Adrenal gland (tissue), 12 donors: ENCODE results near the gene GTF2IRD1. TPM values are rescaled to one million over a fixed set of nuclear protein-coding genes. Genes with fewer than 3 reads are reported as not detected.
A peak's percentile ranks its signal among the peaks of the same experiment; 100 is the strongest.

Experiments
- DNase-seq, 7 donors: peaks; one replicate each; pipeline ENCODE4 v3.0.0-alpha.2; 2019 to 2020
- H3K27ac ChIP-seq, 5 donors: fragments of 200-600 bp; sonication (generic) in 4 of 5; 1 replicate in 3 of 5; 2 replicates in 2 of 5; pipeline versions ENCODE4 v1.5.1 to v1.8.0; 2016 to 2020; ENCODE audit warnings: mild to moderate bottlenecking in 1 of 5
- H3K27me3 ChIP-seq: fragments of 200-600 bp; 2 replicates; pipeline ENCODE4 v1.8.0; 2021
- H3K36me3 ChIP-seq, 2 donors: fragments of 200-600 bp; replicated peaks in 1 of 2; 1 replicate in 1 of 2; 2 replicates in 1 of 2; pipeline versions ENCODE4 v1.5.1 to v1.8.0; 2018 to 2022
- H3K4me1 ChIP-seq, 2 donors: fragments of 200-600 bp; replicated peaks in 1 of 2; 1 replicate in 1 of 2; 2 replicates in 1 of 2; pipeline versions ENCODE4 v1.5.1 to v1.8.0; 2018 to 2021
- H3K4me3 ChIP-seq, 4 donors: fragments of 200-600 bp; sonication (generic) in 3 of 4; one replicate each; pipeline ENCODE4 v1.5.1; 2016 to 2018
- H3K9me3 ChIP-seq, 3 donors: fragments of 200-600 bp; sonication (generic) in 1 of 3; replicated peaks in 1 of 3; 1 replicate in 2 of 3; 2 replicates in 1 of 3; pipeline versions ENCODE4 v1.5.1 to v1.8.0; 2016 to 2021
- POLR2A ChIP-seq, 2 donors: fragments of 450-650 bp; IDR thresholded peaks; one replicate each; pipeline ENCODE4 v1.6.1; 2017; ENCODE audit warnings: antibody characterized with exemption in 2 of 2, mild to moderate bottlenecking in 2 of 2, moderate library complexity in 1 of 2
- WGBS, 4 donors: extraction: QIAGEN DNeasy Blood & Tissue Kit in 2 of 4; methylation state at CpG; one replicate each; pipeline versions ENCODE4 v1.1.5 to v1.1.7; 2013 to 2017; 5-methylcytosine and 5-hydroxymethylcytosine counted together
- intact Hi-C, 2 donors: fragments of 100-400 bp; cut with DNase I; formaldehyde crosslinking; loops; one replicate each; pipeline versions ENCODE4 v1.14.1 to v1.15.0; 2022 to 2023
- polyA plus RNA-seq, 3 donors: library from polyadenylated mRNA; stranded (reverse); fragments of 200-250 nt in 2 of 3; fragments of 350-450 nt in 1 of 3; fragmentation: Illumina TruSeq in 1 of 3; extraction: RNeasy Lipid Tissue Mini Kit (QIAGEN cat#74804) in 1 of 3; gene quantifications; one replicate each; pipeline ENCODE4 v1.2.3, GENCODE V29; 2013 to 2014
- total RNA-seq, 9 donors: library from RNA; depleted of rRNA in 4 of 9; stranded (reverse); fragments of >200 nt in 4 of 9; fragments of 120-200 nt in 1 of 9; fragmentation: NEBNext Ultra II Directional in 1 of 9; extraction: Animal tissue kit (Norgen Biotek cat#: 25700) in 1 of 9; gene quantifications; one replicate each; pipeline versions ENCODE4 v1.1.0 to v1.2.4, GENCODE V29; 2013 to 2023
- TF ChIP-seq, protein P1 (sequence below), 6 experiments: fragments of 450-650 bp in 4 of 6; fragments of 200-600 bp in 2 of 6; sonication (generic) in 1 of 6; IDR thresholded peaks; 1 replicate in 5 of 6; 2 replicates in 1 of 6; pipeline versions ENCODE4 v1.5.1 to v1.8.0; 2016 to 2021; ENCODE audit warnings: antibody characterized with exemption in 6 of 6, mild to moderate bottlenecking in 2 of 6, moderate library complexity in 1 of 6
- donor health status: healthy with polysubstance abuse.
- donor health status: Bipolar disorder and iron deficiency.
- donor health status: DM: yes; HTN: yes; CAD: no.
- donor health status: DM: no; HTN: no; CAD: no.
- donor health status: DM: no; HTN: no; CAD: no.
- donor health status: DM: yes; HTN: yes; CAD: no.

The GTF2IRD1 gene
- total and polyA plus RNA-seq, 12 donors = 7.4 to 41.3 (median 25.2) TPM

- peak; percentile 76 to 92 (median 83) for DNase-seq
- Histone ChIP-seq H3K27me3 (no peaks in the 10 kb centered on the region), H3K9me3 (no peaks in the 10 kb centered on the region), H3K36me3 (peaks cover 0 to 20% of the 10 kb centered on the region in 2 donors), H3K4me3 (no peak overlapping the region), H3K4me1 (no peaks in the 10 kb centered on the region), H3K27ac (no peak overlapping the region)
- 62 to 69% (median 66%) methylated on average over 1 of the region's 1 CpG for WGBS, 4 donors
- TF ChIP-seq, protein P1, sequence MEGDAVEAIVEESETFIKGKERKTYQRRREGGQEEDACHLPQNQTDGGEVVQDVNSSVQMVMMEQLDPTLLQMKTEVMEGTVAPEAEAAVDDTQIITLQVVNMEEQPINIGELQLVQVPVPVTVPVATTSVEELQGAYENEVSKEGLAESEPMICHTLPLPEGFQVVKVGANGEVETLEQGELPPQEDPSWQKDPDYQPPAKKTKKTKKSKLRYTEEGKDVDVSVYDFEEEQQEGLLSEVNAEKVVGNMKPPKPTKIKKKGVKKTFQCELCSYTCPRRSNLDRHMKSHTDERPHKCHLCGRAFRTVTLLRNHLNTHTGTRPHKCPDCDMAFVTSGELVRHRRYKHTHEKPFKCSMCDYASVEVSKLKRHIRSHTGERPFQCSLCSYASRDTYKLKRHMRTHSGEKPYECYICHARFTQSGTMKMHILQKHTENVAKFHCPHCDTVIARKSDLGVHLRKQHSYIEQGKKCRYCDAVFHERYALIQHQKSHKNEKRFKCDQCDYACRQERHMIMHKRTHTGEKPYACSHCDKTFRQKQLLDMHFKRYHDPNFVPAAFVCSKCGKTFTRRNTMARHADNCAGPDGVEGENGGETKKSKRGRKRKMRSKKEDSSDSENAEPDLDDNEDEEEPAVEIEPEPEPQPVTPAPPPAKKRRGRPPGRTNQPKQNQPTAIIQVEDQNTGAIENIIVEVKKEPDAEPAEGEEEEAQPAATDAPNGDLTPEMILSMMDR (IDR thresholded peaks at IDR 0.05) = no peak
- no peak for TF ChIP-seq POLR2A (IDR thresholded peaks at IDR 0.05)
- intact Hi-C loops = no loop called here
These were observed 144.9 kb downstream of the GTF2IRD1 start for GRCh38 chr7:74598558-74598957.

DNA sequence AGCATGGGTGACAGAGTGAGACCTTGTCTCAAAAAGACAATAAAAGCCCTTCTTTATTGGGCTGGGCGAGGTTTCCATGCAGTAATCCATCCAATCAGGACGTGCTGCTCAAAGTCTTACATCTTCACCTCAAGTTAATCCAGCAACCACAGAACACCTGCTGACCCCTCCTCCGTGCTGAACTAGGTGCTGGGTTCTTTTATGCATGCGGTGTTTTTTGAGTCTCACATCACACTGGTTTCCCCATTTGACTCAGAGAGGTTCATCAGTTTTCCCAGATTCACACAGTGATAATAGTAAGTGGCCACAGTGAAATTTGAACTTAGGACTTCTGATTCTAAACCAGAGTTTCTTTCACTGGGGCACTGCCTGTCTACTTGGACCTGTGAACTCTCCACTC, 145.5 kb downstream of the GTF2IRD1 start:
- no peaks in the 10 kb centered on the region for H3K9me3 ChIP-seq
- H3K4me3 ChIP-seq = no peak overlapping the region
- H3K4me1 ChIP-seq = no peaks in the 10 kb centered on the region
- intact Hi-C loops = no loop called here
- no peak for DNase-seq
- H3K36me3 ChIP-seq = peaks cover 0 to 20% of the 10 kb centered on the region in 2 donors
- 91 to 100% (median 97%) methylated on average over 3 to 4 of the region's 4 CpGs for WGBS, 4 donors
- no peak for TF ChIP-seq POLR2A (IDR thresholded peaks at IDR 0.05)
- TF ChIP-seq, protein P1 (IDR thresholded peaks at IDR 0.05) = no peak
- H3K27ac ChIP-seq = no peak overlapping the region
- H3K27me3 ChIP-seq = no peaks in the 10 kb centered on the region

- Histone ChIP-seq H3K4me3 (no peak overlapping the region), H3K27ac (peak overlapping the region in 3 of 5 donors; percentile 15 to 65 (median 50)), H3K4me1 (peaks cover 7 to 8% of the 10 kb centered on the region in 2 donors), H3K9me3 (no peaks in the 10 kb centered on the region), H3K36me3 (peaks cover 0 to 4% of the 10 kb centered on the region in 2 donors), H3K27me3 (no peaks in the 10 kb centered on the region)
- TF ChIP-seq POLR2A (IDR thresholded peaks at IDR 0.05) = peak in 1 of 2 donors; percentile 30
- TF ChIP-seq, protein P1 (IDR thresholded peaks at IDR 0.05) = no peak
- intact Hi-C loops = no loop called here
- WGBS, 4 donors = 79 to 88% (median 81%) methylated on average over 7 of the region's 7 CpGs
- peak; percentile 61 to 90 (median 81) for DNase-seq
These were observed 150.8 kb downstream of the GTF2IRD1 start for GRCh38 chr7:74604326-74605020.

DNA sequence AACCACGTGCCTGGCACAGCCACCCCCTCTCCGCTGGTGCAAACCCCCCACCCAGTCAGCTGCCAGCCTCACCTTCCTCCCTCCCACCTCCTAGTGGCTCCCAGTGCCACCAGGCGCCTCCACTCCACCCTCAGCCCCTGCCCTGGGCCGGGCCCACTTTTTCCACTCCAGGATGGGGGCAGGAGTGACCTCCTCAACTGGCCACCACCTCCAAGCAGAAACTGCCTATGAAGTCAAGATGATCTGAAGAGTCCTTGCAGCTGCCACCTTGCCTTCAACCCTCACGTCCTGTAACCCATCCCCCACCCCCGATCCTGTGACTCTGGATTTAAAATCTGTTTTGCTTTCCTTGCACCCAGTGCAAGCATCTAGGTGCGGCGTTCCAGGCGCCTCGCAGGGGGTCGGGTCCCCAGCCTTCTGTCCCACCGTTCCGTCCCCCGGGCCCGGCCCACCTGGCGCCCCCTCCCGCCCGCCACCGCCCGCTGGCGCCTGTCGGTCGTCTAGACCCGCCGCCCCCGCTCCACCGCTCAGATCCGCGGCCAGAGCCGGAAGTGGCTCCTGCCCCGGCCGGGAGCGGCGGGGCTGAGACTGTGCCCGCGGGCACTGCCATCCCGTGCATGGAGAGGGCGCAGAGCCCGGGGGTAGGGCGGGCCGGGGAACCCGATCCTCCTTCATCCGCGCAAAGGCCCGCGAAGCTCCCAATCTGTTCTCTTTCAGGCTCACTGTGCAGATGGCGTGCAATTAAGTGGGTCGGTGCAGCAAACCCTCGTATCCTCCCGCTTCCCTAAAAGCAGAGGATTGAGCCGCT, 152.6 kb downstream of the GTF2IRD1 start:
- H3K9me3 ChIP-seq = no peaks in the 10 kb centered on the region
- no peaks in the 10 kb centered on the region for H3K27me3 ChIP-seq
- DNase-seq = peak; percentile 39 to 65 (median 55)
- intact Hi-C loops = no loop called here
- peak overlapping the region in 3 of 4 donors; percentile 11 to 61 (median 38) for H3K4me3 ChIP-seq
- 6 to 26% (median 9%) methylated on average over 11 to 51 of the region's 51 CpGs for WGBS, 4 donors
- no peaks in the 10 kb centered on the region for H3K36me3 ChIP-seq
- H3K4me1 ChIP-seq = peaks cover 7 to 8% of the 10 kb centered on the region in 2 donors
- TF ChIP-seq POLR2A (IDR thresholded peaks at IDR 0.05) = peak in 1 of 2 donors; percentile 29
- TF ChIP-seq, protein P1 (IDR thresholded peaks at IDR 0.05) = no peak
- H3K27ac ChIP-seq = peak overlapping the region in 3 of 5 donors; percentile 79 to 80 (median 80)
